T1000 (cell line): ENCODE results near the gene TPPP.
A peak's percentile ranks its signal among the peaks of the same experiment; 100 is the strongest.

ENCODE experiments used
- DNase-seq: peaks from one replicate; lab custom pipeline; 2025; ENCODE audit warnings: mixed read lengths; lab: John Stamatoyannopoulos, UW

Gene TPPP

DNA sequence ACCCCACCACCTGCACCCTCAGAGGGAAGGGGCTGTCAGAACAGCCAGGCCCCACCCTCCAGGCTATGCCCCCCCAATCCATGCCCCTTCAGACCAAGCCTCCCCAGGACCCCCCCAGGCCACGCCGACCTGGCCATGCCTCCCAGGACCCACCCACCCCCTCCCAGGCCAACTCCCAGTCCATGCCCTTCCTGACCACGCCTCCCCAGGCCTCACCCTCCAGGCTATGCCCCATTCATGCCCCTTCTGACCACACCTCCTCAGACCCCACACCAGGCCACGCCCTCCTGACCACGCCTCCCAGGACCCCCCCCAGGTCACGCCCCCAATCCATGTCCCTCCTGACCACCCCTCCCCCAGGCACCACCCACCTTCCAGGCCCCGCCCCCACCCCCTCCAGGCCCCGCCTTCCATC lies 27.6 kb downstream of the TPPP start:
- no peak for DNase-seq

GRCh38 chr5:664994-665360 lies 28.2 kb downstream of the TPPP start:
- no peak for DNase-seq

- DNase-seq = no peak
Measured at GRCh38 chr5:664343-664993, 28.7 kb downstream of the TPPP start.

GRCh38 chr5:663436-664342 lies 29.5 kb downstream of the TPPP start:
- DNase-seq = no peak

GRCh38 chr5:662751-663435 lies 30.3 kb downstream of the TPPP start:
- DNase-seq = no peak

DNA sequence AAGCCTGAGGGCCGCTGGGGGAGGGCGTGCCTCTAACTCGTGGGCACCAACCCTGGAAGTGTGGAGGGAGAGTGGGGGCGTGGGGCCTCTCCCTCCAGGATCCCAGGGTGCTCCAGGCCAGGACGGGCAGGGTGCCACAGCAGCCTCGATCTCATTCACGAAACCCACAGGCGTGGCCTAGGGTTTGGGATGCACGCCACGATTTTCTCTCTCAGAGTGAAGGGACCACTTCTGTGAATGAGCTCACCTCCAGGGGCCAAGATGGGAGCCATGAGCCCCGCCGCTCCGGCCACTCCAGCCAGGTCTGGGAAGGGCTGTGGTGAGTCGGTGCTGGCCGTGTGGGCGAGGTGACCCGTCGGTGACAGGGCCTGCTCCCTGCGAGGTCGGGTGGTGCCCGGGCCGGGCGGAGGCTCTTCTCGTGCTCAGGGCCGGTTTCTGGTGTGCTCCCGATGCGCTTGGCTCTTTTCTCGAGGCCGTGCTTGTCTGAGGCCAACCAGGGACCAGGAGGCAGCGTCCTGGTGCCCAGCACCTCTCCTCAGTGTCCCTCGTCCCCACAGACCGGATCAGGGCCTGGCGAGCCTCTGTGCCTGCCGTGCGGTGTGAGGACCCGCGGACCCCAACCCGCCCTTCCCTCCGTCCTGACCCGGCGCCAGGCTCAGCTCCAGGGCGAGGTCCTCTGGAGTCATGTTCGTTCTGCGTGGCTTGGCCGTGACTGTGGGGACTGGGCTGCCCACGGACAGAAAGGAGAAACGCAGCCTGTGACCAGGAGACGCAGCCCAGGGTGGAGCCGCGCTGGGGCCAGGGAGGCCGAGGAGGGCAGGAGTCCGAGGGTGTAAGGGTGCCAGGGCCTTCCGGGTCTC lies 31.0 kb downstream of the TPPP start:
- no peak for DNase-seq

- no peak for DNase-seq
Measured at GRCh38 chr5:660491-661030, 32.6 kb downstream of the TPPP start.

GRCh38 chr5:659496-660263 lies 33.5 kb downstream of the TPPP start:
- no peak for DNase-seq

DNA sequence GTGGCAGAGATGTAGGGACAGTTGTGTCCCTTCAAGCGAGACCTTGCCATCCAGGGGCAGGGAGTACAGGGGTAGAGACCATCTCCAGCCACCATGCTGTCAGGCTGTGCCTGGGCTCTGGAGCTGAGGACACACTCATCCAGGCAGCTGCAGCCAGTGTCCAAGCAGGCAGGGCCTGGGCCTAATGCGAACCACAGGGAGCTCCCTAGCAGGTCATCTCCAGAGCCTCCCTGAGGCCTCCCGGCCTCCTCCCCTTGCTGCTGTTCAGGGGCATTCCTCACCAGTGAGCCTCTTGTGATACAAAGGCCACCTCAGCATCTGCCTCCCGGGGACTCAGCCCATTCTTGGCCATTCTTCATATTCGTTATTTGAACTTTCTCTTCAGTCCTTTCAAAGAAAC lies 35.0 kb downstream of the TPPP start:
- DNase-seq = peak; percentile 12

- peak; percentile 42 for DNase-seq
Measured at GRCh38 chr5:657570-657969, 35.6 kb downstream of the TPPP start.

- no peak for DNase-seq
Measured at GRCh38 chr5:655406-655805, 37.7 kb downstream of the TPPP start.

DNA sequence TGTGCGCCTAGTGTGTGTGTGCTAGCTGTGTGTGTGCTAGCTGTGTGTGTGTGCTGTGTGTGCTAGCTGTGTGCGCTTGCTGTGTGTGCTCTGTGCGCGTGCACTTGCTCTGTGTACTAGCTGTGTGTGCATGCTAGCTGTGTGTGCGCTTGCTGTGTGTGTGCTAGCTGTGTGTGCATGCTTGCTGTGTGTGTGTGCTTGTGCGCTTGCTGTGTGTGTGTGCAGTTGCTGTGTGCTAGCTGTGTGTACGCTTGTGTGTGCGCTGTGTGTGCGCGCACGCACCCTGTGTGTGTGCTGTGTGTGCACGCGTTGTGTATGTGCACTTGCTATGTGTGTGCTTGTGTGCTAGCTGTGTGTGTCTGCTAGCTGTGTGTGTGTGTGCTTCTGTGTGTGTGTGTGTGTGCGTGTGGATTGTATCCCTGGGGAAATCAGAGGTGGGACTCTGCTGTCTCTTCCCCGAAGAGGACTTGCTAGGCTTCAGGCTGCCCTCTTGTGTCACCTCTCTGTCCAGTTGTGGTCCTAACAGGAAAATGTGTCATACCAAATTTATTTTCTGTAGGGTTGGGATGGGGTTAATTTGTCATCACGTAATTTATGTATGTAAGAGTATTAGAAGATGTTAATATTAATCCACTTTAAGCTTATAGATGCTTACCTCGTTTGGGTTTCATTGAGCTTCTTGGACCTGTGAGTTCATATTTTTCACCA lies 38.9 kb downstream of the TPPP start:
- DNase-seq = no peak

- DNase-seq = no peak
Measured at GRCh38 chr5:652773-653350, 40.3 kb downstream of the TPPP start.

DNA sequence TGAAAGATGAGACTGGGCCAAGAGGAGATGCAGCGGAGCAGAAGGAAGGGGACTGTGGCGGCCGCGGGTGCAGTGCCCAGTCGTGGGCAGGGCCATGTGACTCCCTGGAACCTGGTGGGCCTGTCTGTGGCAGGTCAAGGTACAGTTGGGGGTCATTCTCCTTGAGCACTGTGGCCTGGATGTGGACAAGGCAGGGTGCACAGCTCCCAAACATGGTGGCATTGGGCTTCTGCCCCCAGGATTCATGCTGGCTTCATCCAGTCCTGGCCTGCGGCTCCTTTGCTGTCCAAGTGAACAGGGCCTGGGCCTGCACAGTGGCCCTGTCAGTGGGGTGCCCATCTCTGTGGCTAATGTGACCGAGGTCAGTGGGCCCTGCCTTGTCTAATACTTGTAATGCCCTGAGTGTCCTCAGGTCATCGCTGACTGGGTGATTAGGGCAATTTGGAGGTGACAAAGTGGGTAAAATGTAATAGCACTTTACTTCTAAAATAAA lies 41.1 kb downstream of the TPPP start:
- no peak for DNase-seq

DNA sequence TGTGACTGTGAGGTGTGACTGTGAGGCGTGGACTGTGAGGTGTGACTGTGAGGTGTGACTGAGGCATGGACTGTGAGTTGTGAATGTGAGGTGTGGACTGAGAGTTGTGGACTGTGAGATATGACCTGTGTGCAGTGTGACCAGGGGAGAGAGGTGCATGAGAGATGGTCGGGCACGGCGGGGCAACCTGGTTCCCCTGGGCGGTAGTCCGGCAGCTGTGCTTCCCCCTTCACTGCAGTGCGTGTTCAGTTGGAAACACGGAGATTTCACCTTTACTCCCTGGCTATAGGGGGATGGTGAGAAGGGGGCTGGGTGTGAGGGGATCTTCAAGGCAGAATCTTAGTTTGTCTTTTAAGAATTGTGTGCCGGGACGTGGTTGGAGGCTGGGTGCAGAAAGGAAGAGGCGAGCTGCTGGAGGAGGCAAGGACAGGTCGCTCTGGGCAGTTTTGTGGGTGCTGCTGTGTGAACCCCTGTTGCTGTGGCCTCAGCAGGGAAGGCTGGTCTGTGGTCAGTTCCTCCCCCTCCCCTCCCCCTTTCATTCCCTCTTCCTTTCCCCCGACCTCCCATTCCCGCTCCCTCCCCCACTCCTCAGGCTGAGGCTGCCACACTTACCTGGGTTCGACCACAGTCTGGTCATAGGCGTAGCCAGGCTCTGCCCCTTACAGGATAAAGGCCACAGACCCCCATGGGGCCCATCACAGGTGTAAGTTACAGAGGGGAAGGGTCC lies 41.7 kb downstream of the TPPP start:
- no peak for DNase-seq

DNA sequence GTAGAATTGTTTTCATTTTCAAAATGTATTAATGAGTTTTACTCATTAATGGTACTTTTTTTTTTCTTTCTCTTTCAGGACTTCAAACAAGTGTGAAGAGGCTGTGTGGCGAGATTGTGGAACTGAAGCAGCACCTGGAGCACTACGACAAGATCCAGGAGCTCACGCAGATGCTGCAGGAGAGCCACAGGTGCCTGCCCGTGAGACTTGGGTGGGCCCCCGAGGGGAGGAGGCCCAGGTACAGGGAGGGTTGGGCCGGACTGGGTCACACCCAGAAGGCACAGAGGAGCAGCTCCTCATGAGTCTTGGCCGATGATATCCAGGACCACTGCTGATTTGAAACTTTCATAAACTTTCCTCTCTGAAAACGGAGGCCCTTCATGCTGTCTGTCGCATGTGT lies 45.4 kb downstream of the TPPP start:
- DNase-seq = no peak

DNA sequence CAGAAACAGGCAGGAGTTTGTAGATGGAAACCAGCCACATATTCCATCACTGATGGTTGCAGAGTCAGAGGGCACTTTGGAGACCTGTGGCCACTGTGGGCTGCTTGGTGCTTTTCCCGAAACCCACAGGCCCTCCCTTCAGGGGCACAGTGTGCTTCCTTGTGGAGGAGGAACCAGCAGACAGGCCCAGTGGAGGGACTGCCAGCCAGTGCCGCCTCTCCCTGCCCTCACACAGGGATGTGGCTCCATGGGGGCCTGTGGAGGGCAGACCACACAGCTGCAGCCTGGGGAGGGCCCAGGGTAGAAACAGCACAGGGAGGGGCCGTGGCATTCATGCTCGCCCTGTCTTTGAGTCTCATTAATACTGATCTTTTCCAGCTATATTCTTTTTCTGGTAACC lies 45.8 kb downstream of the TPPP start:
- no peak for DNase-seq

- DNase-seq = no peak
Measured at GRCh38 chr5:646396-647201, 46.6 kb downstream of the TPPP start.
